Activated CD4-positive, alpha-beta T cell treated with anti-CD3 and anti-CD28 coated beads, Interleukin-2, amount 50 U/mL, for 48 hours (primary cell): ENCODE results near the gene ACOT13.
"Not testable (repeated sequence)": the region's sequence is repeated elsewhere in the genome, so short reads cannot be mapped to it uniquely, and the experiment has no call there.

ENCODE experiments used
- DNase-seq, 2 experiments: peaks; one replicate each; pipeline ENCODE4 v3.0.0-alpha.2; 2020

ACOT13 gene

GRCh38 chr6:24663189-24663588 is 3.7 kb upstream of the ACOT13 start:
- DNase-seq = no peak

- DNase-seq = no peak
Measured at GRCh38 chr6:24664046-24664987, 2.6 kb upstream of the ACOT13 start.

- peak in 1 of 2 experiments; percentile 49 for DNase-seq
Measured at GRCh38 chr6:24666097-24666640, 708 bp upstream of the ACOT13 start.

GRCh38 chr6:24667378-24667803 is 514 bp downstream of the ACOT13 start:
- no peak for DNase-seq

- not testable (repeated sequence) for DNase-seq
Measured at GRCh38 chr6:24668066-24668996, 1.5 kb downstream of the ACOT13 start.

GRCh38 chr6:24668997-24669361 is 2.1 kb downstream of the ACOT13 start:
- DNase-seq = no peak

GRCh38 chr6:24670492-24670891 is 3.6 kb downstream of the ACOT13 start:
- not testable (repeated sequence) for DNase-seq

DNA sequence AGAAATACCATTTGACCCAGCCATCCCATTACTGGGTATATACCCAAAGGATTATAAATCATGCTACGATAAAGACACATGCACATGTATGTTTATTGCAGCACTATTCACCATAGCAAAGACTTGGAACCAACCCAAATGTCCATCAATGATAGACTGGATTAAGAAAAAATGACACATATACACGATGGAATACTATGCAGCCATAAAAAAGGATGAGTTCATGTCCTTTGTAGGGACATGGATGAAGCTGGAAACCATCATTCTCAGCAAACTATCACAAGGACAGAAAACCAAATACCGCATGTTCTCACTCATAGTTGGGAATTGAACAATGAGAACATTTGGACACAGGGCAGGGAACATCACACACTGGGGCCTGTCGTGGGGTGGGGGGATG is 4.2 kb downstream of the ACOT13 start:
- not testable (repeated sequence) for DNase-seq

- DNase-seq = no peak
Measured at GRCh38 chr6:24672620-24673182, 5.8 kb downstream of the ACOT13 start.

GRCh38 chr6:24673625-24674024 is 6.7 kb downstream of the ACOT13 start:
- no peak for DNase-seq

DNA sequence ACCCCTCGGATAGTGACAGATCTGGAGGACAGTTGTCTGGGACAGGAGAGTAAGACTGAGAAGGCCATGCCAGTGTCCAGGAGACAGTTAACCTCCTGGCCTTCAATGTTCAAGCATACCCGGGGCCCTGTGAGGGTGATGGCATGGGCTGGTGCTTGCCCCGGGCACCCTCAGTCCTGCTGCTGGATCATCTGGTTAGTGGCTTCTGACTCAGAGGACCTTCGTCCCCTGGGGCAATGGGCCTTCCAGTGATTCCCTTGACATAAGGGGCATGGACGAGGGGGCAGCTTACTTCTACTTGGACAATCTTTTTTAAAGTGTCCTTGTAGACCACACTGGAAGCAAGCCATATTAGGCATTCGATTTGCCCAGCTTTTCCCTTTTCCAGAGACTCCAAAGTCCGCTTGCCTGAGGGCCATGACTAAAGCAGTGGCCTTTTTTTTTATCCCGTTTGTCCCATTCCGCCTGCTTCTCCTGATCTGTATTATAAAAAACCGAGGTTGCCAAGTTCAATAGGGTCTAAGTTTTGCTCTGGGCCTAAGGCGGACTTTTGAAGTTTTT is 12.0 kb downstream of the ACOT13 start:
- not testable (repeated sequence) for DNase-seq

GRCh38 chr6:24680582-24680981 is 13.7 kb downstream of the ACOT13 start:
- DNase-seq = no peak

DNA sequence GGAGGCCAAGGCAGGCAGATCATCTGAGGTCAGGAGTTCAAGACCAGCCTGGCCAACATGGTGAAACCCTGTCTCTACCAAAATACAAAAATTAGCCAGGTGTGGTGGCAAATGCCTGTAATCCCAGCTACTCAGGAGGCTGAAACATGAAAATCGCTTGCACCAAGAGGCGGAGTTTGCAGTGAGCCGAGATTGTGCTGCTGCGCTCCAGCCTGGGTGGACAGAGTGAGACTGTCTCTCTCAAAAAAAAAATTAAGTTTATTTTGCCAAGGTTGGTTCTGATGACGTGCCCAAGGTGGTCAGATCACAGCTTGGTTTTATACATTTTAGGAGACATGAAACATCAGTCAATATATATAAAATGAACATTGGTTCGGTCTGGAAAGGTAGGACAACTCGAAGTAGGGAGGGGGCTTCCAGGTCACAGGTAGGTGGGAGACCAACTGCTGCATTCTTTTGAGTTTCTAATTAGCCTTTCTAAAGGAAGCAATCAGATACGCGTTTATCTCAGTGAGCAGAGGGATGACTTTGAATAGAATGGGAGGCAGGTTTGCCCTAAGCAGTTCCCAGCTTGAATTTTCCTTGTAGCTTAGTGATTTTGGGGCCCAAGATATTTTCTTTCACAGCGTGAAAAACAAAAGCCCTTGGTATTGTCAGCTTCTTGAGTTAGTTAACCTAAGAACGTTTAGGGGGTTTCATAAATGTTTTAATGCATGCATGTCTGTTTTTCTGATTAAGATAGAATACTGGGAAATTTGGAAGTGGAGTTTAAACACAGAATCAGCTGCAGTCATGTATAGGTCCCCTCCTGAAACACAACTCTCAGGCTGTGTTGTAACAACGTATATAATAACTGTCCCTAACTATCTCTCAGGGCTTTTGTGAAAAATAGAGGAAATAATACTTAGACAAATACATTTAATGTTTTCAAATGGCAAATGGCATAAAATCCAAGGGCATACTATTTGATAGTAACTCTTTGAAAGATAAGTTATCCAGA is 16.7 kb downstream of the ACOT13 start:
- DNase-seq = no peak

DNA sequence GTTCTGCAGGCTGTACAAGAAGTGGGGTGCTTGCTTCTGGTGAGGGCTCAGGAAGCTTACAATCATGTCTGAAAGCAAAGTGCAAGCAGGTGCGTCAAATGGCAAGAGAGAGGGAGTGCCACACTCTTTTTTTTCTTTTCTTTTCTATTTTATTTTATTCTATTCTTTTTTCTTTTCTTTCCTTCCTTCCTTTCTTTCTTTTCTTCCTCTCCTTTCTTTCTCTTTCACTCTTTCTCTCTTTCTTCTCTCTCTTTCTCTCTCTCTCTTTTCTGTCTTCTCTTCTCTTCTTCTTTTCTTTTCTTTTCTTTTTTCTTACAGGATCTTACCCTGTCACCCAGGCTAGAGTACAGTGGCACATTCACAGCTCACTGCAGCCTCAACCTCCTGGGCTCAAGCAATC is 19.5 kb downstream of the ACOT13 start:
- DNase-seq = no peak

- no peak for DNase-seq
Measured at GRCh38 chr6:24686946-24687345, 20.1 kb downstream of the ACOT13 start.

DNA sequence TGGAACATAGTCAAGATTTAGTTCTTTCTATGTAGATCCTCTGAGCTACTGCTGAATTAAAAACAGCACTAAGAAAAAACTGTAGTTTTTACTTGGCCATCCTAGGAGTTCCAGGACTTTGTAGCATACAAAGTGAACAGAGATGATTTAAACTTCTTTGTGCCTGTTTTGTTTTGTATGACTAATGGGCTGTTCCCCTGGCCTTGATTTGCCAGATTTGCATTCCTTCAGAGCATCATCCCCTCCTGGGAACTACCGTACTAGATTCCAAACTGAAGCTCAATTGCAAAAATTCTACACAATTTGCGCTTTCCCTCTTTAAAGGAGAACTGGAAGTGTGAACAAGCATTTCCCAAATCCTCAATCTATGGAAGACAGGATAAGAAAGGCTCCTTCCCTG is 23.1 kb downstream of the ACOT13 start:
- no peak for DNase-seq

DNA sequence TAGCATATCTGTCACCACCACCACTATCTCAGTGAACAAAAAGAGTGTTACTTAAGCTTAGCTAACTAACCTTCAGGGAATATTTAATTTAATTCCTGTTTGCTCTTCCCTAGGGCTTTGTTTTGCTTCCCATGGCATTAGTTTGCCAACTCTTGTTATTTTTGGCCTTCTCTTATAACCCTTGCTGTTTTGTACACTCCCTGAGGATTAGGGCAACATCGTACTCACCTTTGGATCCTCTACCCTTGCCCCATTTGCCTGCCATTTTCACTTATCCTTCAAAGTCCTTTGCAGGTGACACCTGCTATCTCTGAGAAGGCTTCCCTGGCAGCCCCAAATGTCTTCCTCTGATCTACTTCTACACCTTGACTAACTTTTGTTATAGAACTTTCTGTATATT is 23.7 kb downstream of the ACOT13 start:
- DNase-seq = no peak

DNA sequence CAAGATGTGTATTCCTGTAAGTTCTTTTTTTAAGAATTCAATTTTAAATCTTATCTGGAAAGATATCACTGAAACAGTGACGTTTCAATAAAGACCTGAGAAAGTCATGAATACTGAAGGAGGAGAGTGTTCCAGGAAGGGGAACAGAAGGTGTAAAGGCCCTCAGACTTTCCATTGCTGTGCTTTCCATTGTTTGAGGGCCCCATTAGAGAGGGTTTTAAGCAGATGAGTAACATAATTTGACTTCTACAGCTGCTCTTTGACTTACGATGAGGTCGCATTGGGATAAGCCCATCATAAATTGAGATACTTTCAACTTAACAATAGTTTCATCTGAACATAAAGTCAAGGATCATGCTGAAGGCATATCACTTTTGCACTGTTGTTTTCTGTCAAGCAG is 24.7 kb downstream of the ACOT13 start:
- DNase-seq = no peak

DNA sequence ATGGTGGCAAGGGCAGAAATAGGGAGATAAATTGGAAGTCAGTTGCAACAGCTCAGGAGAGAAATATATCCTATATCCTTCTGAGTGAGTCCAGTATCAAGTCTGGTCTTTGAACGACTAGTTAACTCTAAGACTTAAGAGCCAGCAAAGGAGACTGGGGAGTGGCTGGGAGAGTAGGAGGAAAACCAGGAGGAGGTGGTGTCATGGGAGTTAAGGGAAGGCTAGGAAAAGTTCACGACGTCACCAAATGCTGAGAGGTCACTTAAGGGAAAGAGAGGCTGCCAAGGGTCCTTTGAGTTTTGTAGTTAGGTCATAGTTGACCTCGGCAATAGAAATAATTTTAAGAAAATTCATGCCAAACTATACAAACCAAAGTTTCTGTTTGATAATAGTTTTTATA is 25.1 kb downstream of the ACOT13 start:
- no peak for DNase-seq

DNA sequence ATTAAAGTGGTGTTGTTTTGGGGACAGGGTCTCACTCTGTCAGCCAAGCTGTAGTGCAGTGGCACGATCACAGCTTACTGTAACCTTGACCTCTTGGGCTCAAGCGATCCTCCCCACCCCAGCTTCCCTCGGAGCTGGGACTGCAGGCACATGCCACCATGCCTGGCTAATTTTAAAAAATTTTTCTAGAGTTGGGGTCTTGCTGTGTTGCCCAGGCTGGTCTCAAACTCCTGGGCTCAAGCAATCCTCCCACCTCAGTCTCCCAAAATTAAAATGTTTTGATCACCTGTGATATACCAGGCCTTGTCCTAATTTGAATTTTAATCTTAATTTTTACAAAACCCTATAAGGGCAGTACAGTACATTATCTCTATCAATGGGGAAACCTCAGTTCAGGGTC is 25.5 kb downstream of the ACOT13 start:
- DNase-seq = no peak

DNA sequence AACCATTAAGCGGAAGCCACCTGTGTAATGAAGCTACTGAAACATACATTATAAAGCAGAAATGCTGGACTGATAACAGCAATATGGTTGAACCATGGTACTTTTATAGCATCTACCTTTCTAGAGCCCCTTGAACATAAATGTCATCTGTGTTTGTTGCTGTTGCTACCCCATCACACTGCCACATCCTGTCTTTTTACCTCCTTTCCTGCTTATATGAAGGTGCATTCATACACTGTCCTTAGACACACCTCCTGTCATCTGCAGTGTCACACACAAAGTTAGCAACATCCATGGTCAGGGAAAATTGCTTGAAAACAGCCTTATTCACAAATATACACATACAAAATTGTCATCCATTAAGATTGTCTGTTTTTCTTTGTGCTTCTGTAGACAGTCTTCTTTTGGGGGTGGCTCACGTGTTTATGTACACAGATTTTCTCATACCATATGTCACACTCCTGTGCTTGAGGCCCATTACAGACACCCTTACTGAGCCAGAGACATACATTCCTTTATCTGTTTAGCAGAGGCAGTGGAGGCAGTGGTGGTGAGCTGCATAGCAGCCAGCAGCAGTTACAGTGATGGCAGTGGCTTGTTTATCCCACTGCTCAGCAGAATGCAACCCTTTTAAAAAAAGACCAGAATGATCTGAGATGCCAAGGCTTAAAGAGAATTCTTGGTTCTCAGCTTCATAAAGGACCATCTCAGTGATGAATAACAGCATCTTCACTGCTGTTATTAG is 26.1 kb downstream of the ACOT13 start:
- DNase-seq = no peak
